Measurements from ENCODE around the gene TMEM139.

DNA sequence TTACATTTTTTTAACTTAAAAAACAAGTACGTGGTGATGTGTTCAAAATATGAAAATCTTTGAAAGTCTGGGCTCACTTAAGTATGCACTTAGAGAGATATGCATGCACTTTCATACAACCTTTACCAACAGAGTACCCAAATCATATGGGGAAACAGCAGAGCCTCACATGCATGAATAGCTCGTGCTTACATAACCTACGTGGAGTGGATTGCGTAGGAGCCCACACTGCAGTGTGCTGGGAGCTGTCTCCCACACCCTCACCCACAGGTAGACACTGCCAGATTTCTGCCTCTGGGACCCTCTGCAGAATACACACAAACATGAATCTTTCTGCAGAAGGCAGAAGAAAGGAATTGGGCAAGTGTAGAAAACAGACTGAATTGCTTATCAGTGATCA lies 31.7 kb downstream of the TMEM139 start:
- TF ChIP-seq, protein P1, sequence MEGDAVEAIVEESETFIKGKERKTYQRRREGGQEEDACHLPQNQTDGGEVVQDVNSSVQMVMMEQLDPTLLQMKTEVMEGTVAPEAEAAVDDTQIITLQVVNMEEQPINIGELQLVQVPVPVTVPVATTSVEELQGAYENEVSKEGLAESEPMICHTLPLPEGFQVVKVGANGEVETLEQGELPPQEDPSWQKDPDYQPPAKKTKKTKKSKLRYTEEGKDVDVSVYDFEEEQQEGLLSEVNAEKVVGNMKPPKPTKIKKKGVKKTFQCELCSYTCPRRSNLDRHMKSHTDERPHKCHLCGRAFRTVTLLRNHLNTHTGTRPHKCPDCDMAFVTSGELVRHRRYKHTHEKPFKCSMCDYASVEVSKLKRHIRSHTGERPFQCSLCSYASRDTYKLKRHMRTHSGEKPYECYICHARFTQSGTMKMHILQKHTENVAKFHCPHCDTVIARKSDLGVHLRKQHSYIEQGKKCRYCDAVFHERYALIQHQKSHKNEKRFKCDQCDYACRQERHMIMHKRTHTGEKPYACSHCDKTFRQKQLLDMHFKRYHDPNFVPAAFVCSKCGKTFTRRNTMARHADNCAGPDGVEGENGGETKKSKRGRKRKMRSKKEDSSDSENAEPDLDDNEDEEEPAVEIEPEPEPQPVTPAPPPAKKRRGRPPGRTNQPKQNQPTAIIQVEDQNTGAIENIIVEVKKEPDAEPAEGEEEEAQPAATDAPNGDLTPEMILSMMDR (IDR thresholded peaks at IDR 0.05), result no peak
- no peak for TF ChIP-seq POLR2A (IDR thresholded peaks at IDR 0.05)

Measured in tibial nerve (tissue), 3 donors.